Stimulated activated CD4-positive, alpha-beta T cell treated with anti-CD3 and anti-CD28 coated beads, Interleukin-15, amount 100 ng/mL, for 24 hours (primary cell): ENCODE data around the gene FMNL2.

Experiments
- DNase-seq: peaks from one replicate; pipeline ENCODE4 v3.0.0-alpha.2; 2020

FMNL2 gene

DNA sequence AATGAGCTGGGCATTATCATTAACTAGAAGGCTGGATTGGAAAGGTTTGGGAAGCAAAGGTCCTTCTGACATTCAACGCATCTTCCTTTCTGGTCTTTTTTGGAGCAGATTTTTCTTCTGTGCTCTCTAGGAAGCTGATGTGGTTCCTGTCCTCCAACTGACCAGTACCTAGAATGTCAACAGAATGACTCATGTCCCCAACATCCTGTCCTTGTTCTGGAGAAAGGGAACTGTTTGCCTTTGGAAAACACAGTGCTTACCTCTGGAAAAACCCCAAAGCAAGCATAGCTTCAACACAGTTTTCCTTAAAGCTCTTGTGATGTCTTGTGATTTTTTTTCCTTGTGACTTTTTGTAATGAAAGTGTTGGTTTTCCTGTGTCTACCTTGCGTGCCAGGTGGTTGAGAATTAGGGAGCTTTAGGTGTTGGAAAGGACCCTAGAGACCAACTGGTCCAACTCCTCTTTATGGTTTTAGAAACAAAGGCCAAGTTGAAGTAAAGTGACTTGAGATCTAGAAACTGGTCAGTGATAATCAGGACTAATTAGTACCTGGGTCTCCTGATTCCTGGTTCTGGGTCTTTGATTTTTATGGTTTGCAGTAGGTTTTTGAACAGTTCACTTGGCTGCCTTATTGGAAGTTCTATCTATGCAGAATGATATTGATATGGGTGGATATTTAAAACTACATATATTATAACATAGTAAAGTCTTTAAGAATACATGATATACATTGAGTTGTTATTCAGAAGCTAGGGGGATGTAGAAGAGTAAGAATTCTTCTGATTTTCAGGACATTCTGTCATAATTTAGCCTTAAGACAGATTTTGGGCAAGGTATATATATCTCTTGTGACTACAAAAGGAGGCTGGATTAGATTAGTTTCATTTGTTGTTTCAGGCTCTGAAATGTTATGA lies 70.5 kb downstream of the FMNL2 start:
- DNase-seq: no peak

DNA sequence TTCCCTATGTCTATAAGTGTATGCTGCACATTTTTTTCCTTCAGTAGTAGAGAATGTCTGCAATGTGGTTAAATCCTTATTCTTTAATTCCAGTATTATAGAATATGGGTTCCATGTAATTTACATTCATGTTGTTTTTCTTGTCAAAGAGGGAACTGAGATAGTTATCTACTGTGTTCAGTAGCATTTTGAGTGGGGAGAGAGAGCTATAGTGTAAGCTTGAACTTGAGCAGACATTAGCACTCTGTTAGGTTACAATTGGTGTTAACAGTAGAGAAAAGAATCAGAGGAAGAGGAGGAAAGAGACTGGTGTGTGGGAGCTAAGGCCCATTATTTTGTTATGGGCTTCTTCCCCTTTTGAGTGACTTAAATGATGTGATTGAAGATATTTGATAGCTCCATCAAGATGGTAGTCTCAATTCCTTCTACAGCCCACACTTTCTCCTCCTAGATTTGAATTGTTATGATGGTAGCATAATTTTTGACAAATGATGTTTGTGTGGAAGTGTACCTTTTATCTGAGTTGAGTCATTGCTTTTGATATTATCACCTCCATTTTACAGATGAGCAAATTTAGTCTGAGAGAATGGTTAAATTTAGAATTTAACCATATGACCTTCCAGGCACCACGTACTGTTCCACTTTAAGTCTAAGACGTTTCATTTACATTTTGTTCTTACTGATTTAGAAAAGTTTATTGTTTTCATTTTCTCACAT lies 71.3 kb downstream of the FMNL2 start:
- DNase-seq: no peak

DNA sequence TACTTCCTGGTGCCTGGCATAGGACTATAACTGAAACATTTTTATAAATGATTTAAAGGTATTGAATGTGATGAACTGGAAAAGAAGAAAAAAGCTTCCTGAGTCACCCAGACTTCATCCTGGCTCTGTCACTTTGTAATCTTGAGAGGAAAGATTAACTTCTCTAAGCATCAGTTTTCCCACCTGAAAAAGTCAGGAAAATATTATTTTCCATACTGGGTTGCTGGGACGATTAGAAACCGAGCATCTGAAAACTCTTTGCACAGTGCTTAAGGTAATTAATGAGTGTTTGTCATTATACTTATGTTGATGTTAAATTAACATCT lies 71.8 kb downstream of the FMNL2 start:
- no peak for DNase-seq

DNA sequence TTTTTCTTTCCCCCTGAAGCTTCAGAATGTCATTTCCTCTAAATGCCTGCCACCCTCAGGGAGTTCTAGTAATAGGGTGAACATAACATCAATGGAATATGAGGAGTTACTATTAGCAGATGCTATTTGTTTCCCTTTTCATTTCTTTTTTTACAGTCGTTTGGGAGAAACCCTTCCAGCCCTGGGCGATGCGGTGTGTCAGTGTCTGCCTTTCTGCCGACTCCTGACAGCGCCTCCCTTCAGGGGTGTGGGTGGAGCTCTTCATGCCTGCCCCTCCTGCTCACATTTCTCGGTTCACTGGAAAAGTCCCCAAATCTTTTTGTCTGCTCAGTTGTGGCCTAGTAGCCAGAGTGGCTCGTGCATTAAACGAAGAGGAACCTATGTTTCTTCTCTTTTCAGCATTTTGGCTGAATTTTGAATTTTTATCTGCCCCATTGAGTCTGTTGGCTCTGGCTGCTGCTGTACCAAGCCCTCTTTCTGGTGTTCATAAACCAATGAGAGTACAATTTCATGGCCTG lies 72.3 kb downstream of the FMNL2 start:
- DNase-seq: peak; percentile 34

DNA sequence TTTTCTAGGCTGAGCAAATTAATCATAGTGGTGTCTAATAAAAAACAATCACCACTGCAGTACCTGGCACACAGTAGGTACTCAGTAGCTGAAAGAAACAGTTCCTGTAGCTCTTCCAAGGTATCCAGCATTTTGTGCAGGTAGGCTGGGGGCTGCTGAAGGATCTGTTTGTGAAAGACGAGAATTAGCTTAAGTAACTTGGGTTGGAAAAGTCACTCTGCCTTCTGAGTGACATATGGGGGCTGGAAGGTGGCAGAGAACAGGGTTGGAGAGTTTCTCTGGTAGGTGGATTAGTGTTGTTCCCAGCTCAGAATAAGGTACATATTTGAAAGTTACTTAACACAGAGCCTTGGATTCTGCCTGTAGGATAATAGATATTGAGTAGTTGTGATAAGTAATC lies 72.8 kb downstream of the FMNL2 start:
- no peak for DNase-seq

DNA sequence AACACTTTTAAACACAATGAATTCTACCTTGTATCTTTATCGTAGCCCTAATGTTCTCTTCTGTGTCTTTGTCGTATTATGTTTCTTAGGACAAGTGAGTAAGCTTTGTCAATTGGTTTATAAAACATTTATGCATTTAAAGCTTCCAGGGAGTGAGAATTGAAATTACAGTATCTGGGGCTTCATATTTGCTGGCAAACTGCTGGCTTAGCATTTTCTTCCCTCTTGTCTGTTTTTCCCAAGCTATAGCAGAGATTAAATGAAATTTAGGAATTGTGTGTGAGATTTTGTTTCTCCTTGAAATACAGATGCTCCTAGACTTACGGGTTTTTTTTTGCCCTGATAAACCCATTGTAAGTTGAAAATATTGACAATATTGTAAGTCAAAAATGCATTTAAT lies 73.3 kb downstream of the FMNL2 start:
- no peak for DNase-seq

DNA sequence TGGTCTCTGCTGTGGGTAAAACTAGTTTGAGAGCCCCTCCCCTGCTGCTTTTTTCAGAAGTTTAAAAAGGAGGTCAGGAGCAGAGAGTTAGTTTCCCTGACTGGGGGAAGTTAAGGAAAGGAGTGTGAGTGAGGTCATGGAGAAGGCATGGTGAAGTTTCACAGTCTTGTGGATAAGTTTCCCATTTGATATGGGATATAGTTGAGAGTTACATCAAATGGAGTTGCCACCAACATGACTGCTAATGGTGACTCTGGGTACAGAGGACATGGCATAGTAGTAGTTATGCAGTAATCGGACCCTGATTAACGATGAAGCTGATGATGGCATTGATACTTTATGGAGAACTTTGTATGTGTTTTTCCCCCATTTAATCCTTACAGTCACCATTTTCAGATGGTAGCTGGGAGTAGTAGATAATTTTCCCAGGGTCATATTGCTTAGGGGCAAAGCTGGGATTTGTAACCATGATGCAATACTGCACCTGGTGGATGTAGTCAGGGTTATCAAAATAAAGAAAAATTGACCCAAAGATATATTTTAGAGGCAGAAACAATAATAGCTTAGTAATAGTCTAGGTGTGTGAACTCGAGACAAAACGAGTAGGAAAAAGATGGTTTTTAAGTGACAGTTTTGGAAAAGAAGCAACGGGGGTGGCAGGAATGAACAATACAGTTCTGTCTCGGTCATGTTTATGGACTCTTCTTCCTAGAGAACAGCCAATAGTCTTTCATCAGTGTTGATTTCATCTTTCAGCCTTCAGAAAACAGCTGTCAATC lies 74.6 kb downstream of the FMNL2 start:
- DNase-seq: no peak

DNA sequence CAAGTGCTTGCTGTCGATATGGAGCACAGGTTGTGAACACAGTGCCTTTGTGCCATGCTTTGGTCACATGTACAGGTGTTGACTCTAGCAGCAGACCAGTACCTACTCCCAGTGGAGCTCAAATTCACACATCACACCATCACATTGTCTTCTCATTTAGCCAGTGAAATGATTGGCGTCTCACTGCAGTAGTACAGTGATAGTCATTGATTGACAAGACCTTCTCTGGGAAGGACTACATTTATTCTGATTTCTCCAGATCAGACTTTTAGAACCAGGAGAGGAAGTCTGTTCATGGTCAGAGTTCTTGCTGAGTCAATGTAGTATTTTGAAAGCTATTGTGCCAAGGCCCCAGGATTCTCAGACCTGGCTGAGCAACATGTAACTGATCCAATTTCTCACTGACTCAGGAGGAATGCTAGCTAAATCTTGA lies 75.2 kb downstream of the FMNL2 start:
- no peak for DNase-seq

DNA sequence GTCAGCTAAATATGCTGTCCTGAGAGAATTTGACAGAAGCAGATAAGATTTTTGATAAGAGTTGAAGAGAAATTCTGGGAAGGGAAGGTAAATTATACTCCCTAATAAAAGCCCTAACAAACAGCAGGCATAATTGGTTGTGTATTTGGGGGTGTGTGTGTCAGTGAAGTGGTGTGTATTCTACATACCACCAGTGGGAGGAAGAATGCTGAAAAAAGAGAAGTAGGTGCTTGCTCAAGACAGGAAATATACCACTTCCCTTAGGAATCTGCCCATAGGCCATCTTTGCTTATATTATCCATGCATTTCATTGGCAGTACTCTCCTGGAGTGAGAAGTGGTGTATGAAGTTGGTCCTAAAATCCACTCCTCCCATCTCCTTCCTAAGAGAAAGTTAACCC lies 76.2 kb downstream of the FMNL2 start:
- no peak for DNase-seq

DNA sequence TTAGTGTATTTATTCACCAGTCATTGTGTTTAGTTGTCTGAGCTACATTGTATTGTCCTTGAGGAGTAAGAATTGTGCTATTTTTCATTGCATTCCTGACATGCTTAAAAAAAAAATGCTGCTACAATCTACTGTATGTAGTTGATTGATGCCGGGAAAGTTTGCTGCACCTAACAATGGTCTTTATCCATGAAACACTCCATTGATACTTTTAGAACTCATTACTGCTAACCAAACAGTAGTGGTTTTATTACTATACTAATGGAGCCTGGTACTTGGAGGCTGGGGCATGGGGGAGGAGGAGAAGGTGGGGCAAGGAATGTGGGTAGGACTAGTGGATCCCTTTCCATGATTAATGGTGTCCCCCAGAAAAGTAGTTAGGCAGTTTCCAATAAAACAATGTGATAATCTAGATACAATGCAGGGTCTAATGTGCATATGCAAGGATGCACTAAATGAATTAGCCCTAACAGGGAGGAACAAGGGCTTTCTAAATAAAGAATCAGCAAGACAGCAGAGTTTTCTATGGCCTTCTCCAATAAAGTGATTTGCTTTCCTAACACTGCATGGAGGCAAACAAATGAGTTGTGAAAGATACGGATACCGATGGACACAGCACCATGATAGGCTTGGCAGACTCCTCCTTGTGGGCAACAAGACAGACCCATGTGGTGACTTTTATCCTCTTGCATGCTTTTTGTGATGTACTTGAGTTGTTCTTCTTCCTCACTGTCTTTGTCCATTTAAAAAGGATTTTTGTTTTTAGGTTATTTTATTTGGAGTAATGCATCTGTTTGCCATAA lies 78.5 kb downstream of the FMNL2 start:
- DNase-seq: no peak

DNA sequence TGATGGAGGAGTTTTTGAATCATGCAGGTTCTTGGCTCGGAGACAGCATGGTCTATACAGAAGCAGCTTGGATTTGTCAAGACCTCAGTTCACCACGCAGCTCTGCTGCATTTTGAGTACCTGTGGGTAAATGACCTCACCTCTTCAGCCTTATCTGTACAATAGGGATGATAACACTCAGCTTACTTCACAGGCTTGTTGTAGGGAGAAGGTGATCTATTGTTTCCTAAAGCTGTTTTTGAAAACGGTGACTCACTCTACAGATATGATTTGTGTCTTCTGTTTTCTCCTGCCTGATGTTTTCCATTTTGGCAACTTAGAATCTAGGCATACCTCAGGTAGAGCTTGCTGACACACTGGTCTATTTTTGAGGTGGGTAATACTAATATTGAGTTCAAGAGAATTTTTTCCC lies 80.3 kb downstream of the FMNL2 start:
- DNase-seq: peak; percentile 45

DNA sequence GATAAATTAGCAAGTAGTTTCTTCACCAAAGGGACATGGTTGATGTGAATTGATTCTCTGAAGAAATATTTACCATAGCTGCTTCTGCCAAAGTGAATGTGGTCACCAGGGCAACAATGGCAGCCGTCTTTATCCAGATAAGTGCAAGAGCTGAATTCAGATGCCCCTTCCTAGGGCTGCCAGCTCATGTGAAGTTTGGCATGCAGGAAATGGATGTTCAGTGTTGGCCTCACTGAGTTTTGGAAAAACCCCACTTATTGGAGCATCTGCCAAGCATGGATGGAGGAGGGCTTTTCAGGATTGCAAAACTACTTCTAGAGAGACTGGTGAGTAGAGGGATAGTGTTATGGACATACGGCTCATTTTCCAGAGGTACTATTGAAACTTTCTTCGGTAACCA lies 80.8 kb downstream of the FMNL2 start:
- DNase-seq: no peak

DNA sequence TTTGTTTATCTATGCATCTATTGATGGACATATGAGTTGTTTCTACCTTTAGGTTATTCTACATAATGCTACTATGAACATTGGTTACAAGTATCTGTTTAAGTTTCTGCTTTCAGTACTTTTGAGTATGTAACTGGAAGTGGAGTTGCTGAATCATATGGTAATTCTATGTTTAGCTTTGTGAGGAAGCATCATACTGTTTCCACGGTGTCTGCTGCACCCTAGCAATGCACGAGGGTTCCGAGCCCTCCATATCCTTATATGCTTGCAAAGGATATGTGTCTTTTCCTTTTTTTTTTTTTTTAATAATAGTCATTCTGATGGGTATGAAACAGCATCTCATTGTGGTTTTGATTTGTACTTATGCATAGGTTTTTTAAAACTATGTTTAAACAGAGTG lies 83.7 kb downstream of the FMNL2 start:
- no peak for DNase-seq

DNA sequence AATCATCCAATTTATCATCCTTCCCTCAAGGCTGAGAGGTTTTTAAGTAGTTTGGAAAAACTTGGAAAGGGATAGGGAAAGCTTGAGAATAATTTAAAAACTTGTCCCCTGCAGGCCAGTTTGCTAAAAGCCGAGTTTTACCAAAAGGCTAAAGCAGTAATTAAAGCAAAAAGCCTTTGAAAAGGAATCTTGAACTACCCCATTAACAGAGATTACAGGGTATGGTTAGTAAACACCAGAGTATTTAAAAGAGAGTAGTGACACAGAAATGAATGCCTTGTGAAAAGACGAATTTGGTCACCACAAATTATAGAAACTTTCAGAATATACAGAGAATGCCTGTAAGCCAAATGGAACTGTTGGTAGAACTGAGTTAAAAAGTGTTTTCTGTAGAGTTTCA lies 85.0 kb downstream of the FMNL2 start:
- DNase-seq: no peak

DNA sequence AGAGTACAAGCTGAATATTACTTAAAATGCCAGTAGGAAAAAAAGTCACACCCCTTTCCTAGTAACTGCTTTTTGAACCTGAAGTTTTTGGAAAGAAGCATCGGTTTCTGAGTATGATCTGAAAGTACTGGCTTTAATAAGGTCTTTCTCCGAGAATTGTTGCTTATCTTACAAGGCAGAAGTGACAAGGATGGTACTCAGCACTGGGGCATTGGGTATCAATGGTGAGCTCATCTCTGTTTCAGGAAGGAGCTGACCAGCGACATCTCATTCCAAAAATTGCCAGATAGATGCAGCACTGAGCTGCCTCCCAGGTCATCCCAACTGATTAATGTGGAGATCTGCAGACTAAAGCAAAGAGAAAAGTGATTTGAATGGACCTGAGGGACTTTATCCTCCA lies 85.4 kb downstream of the FMNL2 start:
- DNase-seq: no peak

DNA sequence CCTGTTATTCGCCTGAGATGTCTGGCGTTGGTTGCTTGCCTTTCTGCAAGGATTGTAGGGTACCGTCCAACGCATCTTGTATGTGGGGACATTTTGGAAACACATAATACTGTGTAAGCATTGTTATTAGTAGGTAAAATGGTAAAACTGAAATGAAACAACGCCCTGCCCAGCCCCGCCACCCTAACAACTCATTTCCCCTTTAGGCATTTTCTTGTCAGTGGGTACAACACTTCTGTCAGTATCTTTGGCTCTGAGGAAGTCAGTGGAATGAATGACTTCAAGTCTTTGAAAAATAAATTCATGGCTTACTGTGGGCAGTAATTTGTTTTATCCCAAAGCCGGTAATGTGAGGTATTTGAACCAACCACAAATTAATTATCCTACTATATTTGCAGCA lies 86.0 kb downstream of the FMNL2 start:
- DNase-seq: no peak

DNA sequence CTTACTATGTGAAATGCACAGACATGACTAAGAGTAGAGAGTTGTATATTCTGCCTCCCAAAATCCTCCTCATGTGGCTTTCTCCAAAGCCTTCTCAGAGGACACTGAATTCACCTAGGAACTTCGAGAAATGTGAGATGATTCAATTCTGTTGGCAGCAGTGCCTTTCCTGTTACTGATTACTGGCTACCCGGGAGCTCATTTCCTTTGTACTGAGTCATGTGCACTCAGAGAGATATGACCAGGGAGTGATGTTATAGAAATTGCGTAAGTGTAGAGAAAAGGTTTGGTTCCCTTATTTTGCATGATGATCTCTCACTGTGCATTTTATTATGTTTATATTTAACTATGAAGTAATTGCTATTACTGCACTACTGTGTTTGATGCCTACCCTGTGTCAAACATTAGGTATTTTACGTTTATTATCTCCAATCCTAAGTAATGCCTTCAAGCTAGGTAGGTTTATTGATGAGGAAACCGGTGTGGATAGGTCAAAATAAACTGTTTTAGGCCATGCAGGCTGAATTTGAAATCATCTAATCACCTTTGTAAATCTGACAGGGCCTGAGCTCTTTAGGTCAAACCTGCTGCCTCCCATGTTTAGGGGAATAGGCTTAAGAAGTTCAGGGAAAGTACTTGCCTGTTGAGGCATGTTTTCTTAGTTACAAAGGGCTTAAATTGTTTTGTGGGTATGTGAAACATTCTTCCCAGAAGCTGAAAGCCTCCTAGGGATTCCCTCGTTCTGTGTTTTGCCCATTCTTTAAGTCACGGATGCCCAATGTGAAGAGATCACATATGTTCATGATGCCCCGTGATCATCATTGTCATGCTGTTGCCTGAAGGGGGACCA lies 86.8 kb downstream of the FMNL2 start:
- DNase-seq: no peak

DNA sequence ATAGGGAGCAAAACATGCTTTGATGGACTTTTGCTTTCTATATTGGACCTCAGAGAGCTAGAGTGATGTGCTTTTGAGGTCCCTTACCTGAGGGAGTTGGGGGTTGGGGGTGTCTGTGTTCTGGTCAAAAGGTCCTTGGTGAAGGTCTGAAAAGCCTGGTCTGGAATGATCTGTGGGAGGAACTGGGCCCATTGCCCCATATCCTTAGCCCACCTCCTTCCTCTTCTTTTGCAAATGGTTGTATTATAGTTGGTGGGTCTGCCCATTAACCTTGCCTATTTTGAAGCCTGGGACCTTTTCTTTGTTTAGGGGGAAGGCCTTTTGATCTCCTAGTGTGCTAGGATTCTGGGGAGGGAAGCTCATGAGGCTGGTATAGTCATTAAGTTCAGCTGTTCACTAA lies 88.7 kb downstream of the FMNL2 start:
- DNase-seq: no peak

DNA sequence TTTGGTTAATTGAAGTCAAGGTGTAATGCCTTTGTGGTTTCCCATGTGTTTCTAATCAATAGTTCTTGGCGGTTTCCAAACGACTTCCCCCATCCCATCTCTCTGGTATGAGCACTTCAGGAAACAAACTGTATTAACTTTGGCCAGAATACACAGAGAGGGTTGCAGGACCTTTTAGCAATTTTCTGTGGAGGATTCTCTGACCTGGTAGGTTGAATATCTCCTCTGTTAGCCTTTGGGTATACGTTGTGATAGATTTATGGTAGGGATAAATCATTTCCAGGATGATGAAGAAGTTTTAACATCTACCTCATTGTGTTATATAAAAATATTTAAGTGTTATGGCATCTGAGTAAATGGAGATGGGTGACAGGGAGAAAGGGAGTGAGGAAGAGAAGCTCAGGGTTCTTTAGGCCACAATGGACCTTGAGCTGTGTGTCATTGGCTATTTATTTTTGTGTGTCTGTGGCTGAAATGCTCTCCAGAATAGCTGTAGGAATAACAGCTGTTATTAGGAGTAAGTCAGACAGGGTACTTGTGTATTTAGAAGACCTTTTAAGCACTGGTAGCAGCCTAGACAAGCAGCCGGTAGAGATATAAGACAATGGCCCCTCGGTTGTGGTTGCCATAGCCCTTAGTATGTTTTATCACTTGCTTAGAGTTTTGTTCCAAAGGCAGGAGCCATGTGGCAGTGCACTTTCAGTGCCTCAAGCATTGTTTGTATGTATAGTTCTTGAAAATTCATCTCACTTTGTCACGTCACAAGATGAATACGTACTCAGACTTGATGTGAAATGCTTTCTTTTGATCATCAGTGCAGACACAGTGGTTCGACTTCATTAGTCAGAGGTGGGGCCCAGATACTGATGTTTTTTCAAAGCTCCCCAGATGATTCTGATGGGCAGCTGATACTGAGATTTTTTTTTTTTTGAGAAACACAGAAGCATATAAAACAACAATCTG lies 91.1 kb downstream of the FMNL2 start:
- DNase-seq: no peak

DNA sequence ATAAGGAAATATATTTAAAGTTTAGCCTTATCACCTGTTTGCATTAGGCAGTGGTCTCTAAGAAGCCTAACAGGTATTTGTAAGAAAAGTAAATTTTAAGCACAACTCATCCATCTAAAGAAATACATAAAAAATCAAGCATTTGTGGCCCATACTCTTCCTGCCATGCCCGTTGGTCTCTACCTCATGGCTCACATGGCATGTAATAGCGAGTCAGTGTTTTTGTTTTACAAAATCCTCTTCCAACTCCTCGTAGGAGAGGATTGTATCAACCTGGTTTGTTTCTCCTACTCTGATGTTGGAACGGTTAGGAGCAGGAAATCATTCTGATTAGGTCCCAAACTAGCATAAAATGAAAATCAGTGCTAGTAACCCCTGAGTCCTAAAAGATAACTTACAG lies 91.8 kb downstream of the FMNL2 start:
- no peak for DNase-seq
